ENCODE data around the gene B4GALT6. TPM values are rescaled to one million over a fixed set of nuclear protein-coding genes. Genes with fewer than 3 reads are reported as not detected.
A peak's percentile ranks its signal among the peaks of the same experiment; 100 is the strongest.

Gene B4GALT6
- total RNA-seq, 1 donor: 6.3 TPM

DNA sequence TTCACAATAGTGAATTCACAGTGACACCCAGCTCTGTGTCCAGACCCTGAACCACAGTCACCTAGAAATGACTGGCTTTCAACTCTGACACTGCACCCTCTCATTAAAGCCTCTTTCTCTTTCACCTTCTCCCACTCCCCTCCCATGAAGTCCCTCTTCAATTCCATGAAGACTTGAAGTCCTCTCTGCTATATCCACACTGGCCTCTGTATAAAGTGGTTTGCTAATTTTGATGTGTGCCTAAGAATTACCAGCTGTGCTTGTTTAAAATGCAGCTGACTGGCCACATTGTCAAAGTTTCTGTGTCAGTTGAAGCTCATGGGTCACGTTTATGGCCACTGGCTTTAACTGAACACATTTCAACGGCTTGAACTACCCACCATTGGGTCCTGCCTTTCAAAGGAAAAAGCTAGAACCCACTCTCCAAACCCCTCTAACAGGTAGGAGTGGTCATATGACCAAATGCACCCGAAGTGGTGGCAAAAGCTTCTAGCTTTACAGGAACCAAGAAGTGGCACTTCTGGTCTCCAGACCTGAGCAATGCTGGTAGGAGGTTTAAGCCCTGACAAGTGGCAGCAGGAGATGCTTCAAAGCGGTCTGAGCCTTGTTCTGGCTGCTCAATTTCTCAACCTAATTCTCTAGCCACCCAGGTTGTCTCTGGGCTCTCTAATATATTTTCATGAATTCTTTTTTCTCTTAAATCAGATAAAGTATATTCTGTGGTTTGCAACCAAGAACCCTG, 34.2 kb downstream of the B4GALT6 start:
- TF ChIP-seq, protein P1, sequence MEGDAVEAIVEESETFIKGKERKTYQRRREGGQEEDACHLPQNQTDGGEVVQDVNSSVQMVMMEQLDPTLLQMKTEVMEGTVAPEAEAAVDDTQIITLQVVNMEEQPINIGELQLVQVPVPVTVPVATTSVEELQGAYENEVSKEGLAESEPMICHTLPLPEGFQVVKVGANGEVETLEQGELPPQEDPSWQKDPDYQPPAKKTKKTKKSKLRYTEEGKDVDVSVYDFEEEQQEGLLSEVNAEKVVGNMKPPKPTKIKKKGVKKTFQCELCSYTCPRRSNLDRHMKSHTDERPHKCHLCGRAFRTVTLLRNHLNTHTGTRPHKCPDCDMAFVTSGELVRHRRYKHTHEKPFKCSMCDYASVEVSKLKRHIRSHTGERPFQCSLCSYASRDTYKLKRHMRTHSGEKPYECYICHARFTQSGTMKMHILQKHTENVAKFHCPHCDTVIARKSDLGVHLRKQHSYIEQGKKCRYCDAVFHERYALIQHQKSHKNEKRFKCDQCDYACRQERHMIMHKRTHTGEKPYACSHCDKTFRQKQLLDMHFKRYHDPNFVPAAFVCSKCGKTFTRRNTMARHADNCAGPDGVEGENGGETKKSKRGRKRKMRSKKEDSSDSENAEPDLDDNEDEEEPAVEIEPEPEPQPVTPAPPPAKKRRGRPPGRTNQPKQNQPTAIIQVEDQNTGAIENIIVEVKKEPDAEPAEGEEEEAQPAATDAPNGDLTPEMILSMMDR (IDR thresholded peaks at IDR 0.05; ENCODE audit: insufficient read depth, low read length): no peak
- H3K4me3 ChIP-seq (ENCODE audit: low read depth, low read length): no peak overlapping the region
- DNase-seq (ENCODE audit: low read depth): no peak

DNA sequence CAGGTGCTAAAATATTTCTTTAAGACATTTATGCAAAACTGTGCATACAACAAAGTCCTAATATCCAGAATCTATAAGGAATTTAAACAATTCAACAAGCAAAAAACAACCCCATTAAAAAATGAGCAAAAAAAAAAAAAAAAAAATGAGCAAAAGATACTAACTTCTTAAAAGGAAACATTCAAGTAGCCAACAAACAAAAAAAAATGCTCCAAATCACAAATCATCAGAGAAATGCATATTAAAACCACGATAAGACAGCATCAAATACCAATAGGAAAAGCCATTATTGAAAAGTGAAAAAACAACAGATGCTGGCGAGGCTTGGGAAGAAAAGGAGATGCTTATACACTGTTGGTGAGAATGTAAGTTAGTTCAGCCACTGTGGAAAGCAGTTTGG, 34.9 kb downstream of the B4GALT6 start:
- TF ChIP-seq, protein P1 (IDR thresholded peaks at IDR 0.05; ENCODE audit: insufficient read depth, low read length): no peak

DNA sequence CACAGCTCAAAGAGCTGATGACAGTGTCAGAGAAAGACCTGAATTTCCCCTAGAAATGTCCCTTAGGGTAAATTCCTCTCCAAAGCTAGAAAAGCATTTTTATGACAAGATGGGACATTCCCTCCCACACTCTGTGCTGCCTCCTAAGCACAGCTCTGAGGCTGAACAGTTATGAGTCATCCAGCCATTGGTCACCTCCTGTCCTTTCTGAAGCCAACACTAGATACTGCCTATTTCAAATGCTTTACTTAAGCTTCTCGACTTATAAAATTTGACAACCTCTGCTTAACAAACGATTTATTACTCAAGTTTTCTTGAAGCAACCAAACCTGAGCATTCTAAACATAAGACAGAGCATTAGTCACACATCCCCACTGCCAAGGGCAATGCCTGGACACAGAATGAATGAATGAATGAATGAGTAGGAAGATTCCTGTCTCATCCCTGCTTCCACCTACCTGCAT, 35.4 kb downstream of the B4GALT6 start:
- TF ChIP-seq, protein P1 (IDR thresholded peaks at IDR 0.05; ENCODE audit: insufficient read depth, low read length): no peak
- DNase-seq (ENCODE audit: low read depth): peak; percentile 38
- H3K4me3 ChIP-seq (ENCODE audit: low read depth, low read length): no peak overlapping the region

More for the DNA sequence above, 34.9 kb downstream of the B4GALT6 start:
- no peak overlapping the region for H3K4me3 ChIP-seq (ENCODE audit: low read depth, low read length)
- DNase-seq (ENCODE audit: low read depth): no peak

GRCh38 chr18:31648458-31648857, 35.9 kb downstream of the B4GALT6 start:
- DNase-seq (ENCODE audit: low read depth): no peak
- TF ChIP-seq, protein P1 (IDR thresholded peaks at IDR 0.05; ENCODE audit: insufficient read depth, low read length): no peak

DNA sequence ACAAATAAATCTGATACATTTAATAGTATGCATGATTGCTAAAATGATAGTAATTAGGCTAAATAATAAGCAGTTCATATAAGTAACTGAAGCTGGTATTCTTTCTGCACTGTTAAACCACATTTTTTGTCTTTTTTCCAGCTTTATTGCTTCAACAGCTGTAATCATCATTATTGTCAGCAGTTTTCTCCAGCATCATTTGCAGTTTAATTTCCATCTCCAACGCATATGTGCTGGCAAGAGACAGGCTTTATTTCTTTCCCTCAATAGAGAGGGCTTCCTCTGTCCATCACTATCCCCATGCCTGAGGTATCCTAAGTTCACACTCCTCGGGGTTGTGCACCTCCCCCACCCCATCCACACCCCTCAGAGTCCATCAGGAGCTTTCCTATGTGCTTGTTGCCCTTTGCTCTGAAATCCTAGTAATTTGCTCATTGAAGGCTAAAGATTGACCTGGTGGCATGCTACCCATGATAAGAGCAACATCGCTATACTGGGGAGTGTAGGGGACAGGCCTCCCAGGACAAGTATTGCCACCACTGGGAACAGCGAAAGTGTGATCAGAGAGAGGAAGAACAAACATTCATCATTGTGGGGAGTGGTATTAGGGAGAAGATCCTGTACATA, 37.1 kb downstream of the B4GALT6 start:
- TF ChIP-seq, protein P1 (IDR thresholded peaks at IDR 0.05; ENCODE audit: insufficient read depth, low read length): no peak
- H3K4me3 ChIP-seq (ENCODE audit: low read depth, low read length): no peak overlapping the region
- DNase-seq (ENCODE audit: low read depth): no peak

More at GRCh38 chr18:31648458-31648857, 35.9 kb downstream of the B4GALT6 start:
- no peak overlapping the region for H3K4me3 ChIP-seq (ENCODE audit: low read depth, low read length)

- TF ChIP-seq, protein P1 (IDR thresholded peaks at IDR 0.05; ENCODE audit: insufficient read depth, low read length): no peak
- no peak for DNase-seq (ENCODE audit: low read depth)
- H3K4me3 ChIP-seq (ENCODE audit: low read depth, low read length): no peak overlapping the region
Observed at GRCh38 chr18:31646332-31647126, 37.9 kb downstream of the B4GALT6 start.
